GM21619 (cell line): Measurements from ENCODE around the gene GLYATL2.
A peak's percentile ranks its signal among the peaks of the same experiment; 100 is the strongest.

ENCODE experiments used
- ATAC-seq: cut with Tn5 transposase; IDR thresholded peaks from one replicate; pipeline ENCODE4 v1.9.1; 2021; ENCODE audit not compliant: unreplicated experiment

GLYATL2 gene

GRCh38 chr11:58801974-58802545 lies 42.4 kb downstream of the GLYATL2 start:
- ATAC-seq = no peak

GRCh38 chr11:58801302-58801701 lies 43.2 kb downstream of the GLYATL2 start:
- ATAC-seq = no peak

- ATAC-seq = no peak
Measured at GRCh38 chr11:58796333-58796732, 48.2 kb downstream of the GLYATL2 start.

GRCh38 chr11:58788355-58789023 lies 56.0 kb downstream of the GLYATL2 start:
- ATAC-seq = peak; percentile 93

GRCh38 chr11:58787903-58788302 lies 56.6 kb downstream of the GLYATL2 start:
- no peak for ATAC-seq

- ATAC-seq = no peak
Measured at GRCh38 chr11:58786693-58787092, 57.8 kb downstream of the GLYATL2 start.

- ATAC-seq = no peak
Measured at GRCh38 chr11:58784995-58785394, 59.5 kb downstream of the GLYATL2 start.
